NCI-H345 (cell line): ENCODE results near the gene VIPR2.

ENCODE experiments used
- DNase-seq: peaks from one replicate; lab custom pipeline; 2025; lab: John Stamatoyannopoulos, UW

VIPR2 gene

DNA sequence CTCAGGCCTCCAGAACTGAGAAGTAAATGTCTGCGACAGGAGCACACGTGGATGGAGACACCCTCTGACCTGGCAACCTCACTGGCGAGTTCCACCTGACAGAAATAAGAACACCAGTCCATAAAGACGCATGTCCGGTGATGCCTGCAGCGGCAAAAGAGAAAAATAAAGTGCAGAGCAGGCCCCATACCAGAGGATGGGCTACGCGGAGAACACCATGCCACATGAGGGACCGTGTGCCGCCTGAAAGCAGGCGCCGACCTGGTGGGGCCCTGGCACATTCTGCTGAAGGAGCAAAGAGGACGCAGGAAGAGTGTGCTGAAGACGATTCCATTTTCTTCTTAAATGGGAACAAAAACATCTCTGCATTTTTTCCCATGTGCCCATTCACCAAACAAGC, 105.0 kb downstream of the VIPR2 start:
- DNase-seq: no peak

DNA sequence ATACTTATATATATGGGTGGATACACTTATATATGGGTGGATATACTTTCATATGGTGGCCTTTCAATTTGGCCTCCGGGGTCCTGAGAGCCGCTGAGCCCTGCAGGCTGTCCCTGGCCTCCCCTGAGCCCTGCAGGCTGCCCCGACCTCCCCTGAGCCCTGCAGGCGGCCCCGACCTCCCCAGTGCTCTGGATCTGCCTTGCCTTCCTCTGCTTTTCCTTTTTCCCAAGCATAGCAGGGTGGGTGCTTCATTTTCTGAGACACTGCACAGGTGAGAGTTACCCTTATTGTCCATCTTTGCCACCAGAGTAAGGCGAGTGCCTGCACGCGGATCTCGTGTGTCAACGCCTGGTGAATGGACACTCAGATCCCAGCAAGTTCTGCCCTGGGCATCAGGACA, 106.6 kb downstream of the VIPR2 start:
- peak; percentile 11 for DNase-seq

DNA sequence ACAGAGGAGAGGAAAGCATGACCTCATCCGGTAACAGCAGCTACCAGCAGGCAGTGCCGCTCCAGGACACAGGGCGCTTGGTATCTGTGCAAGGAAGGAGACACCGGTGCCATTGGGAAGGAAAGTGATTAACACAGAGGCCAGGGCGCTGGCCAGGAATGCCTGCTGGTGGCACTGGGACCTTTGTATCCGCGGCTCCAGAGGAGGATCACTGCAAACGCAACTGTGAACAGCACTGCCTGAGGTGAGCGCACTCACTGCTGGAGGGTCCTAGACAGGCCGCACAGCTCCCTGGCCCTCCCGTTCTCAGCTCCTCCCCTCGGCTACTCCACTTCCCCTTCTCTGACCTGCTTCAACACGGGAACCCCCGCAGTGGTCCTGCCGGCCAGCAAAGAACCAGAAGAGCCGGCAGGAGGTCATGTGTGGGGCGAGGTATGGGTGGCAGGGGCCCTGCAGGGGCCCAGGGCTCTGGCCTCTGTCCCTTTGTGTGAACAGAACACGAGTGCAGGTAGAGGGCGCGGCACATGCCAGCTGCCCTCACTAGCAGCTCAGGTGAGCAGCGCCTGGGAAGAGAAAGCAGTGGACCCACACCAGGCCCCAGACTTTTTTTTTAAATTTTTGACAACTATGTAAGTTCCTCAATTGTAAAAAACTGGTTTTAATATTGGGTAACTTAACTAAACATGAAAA, 107.6 kb downstream of the VIPR2 start:
- no peak for DNase-seq

DNA sequence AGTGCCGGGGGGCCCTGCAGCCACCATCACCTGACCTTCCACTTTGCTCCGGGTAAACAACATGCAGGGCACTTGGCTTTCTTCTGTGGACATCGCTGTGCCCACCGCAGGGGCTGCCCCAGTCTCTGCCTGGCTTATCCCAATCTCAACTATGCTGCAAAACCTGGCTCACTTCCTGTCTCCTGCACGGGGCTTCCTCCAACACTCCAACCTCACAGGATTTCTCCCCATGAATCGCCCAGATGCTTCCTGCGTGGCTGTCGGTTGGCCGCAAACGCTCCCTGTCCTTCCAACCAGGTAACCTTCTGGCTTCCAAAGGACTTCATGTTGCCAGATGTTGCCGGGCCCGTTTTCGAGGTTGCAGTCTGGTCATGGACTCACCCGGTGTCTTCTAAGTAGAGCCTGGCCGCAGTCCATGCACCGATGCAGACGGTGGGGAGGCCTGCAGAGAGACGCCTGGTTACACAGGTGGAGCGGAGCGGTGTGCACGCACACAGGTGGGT, 109.0 kb downstream of the VIPR2 start:
- no peak for DNase-seq

DNA sequence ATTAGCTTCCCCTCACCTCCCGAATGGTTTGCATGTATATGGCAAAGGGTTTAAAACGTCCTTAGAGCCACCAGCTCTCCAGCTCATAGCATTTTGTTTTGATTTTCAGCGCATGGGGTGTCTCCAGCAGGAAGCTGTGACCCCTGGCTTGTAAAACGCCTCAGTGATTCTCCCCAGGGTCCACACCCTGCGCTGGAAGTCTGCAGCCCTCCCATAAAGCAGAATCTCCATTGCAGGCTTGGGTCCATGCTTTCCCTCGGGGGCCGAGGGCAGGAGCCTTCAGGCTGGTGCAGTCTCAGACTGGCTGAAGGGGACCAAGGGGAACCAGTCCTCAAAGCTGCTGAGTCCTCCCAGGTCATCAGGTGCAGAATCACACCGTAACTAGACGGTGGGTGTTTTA, 109.7 kb downstream of the VIPR2 start:
- no peak for DNase-seq

DNA sequence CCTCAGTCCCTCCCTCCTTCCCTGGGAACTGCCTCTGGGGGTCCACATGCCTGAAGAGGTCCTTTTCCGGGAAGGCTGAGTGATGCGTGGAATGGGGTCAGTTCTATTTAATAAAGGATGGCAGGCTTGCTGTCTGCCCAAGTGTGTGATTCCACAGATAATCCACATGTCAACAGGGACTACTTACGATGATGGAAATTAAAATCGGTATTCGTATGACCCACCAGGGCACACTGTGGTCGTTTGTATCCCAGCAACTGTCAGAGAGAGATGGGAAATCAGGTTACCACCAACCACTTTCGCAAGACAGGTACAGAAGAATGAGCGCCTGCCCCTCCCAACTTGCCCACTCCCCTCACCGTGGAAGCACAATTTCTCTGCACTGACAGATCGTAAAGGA, 110.3 kb downstream of the VIPR2 start:
- no peak for DNase-seq

DNA sequence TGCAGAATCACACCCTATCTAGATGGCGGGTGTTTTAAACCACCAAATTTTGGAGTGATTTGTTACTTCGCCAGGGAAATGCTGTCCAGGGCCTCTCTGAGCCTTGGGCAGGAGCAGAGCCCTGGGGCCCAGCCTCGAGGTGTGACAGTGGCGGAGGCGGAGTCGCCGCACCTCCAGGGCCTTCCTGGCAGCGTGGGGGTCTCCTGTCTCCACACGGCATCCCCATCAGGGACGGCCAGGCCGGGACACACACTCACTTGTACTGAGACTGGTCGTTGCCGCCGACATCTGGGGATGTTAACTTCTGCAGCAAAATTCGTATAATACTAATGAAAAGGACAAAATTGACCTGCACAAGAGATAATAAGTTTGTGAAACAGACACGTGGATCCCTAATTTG, 110.7 kb downstream of the VIPR2 start:
- no peak for DNase-seq

DNA sequence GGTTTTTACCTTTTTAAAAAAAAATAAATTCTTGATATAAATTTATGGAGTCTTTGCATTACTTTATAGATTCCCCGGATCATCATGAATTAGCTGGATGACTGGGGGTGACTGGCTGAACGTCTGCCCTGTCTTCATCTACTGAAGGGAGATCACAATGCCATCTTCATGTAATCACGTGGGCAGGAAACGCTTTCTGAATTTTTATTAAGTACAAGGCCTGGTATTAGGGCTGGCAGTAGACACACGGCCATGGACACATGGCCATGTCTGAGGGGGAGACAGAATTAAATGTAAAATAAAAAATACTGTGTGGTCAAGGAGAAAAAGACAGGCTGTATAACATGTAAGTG, 111.2 kb downstream of the VIPR2 start:
- no peak for DNase-seq

DNA sequence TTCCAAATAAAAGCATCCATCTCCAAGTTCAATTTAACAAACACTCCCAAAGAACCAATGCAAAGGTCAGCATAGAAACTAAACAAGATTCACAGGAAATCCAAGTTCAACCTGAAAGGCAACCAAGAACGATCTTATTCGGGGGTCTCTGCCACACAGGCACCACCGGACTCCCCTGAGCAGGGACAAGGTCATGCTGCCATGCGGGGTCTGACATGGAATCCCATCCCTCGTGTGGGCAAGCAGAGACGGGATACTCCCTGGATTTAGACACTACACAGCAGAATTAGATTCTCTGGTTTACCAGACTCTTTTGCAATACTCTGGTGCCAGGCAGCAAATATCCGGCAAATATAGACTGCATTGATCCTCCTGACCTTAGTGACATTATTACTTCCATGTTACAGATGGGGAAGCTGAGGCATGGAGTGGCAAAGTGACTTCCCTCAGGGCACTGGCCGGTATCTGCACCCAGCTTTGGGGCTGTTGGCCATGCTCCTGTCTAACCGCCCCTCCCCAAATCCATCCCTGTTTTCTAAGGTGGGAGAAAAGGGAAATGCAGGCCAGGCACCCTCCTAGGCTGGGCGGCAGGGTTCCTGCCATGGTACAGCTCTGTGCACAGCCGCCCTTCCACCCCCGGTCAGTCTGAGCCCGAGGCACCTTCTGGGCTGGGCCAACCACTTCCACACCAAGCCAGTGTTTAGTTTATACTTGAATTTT, 111.8 kb downstream of the VIPR2 start:
- no peak for DNase-seq

DNA sequence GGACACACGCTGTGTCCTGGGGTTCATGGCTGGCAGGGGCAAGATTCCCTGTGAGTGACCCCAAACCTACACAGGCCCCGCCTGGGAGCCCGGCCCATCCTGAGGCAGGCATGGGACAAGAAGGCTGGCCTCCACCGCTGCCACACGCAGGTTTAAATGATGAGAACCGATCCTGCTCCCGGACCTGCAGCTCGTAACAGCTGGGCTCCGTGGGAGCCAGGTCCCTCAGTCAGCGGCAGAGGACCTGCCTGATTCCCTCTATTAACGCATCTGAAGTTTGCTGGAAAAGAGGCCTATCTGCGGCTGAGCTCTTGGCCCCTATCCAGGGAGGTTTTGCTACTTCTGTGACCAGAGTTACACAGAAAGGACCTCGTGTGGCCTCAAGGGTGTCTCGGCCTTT, 112.3 kb downstream of the VIPR2 start:
- no peak for DNase-seq

DNA sequence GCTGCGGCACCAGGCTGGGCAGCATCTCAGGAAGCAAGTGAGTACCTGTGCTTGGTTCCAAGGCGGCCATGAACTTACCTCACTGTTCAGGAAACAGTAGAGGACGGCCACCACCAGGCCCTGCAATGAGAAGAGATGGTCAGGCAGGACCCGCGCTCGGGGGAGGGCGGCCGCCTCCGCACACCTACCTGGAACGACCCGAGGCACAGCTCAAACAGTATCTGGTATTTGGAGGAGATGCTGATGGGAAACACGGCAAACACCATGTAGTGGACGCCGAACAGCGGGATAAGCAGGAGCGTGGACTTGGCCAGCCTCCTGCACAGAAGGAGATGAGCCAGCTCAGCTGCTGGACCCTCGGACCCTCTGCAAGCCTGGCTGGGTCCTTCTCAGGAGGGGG, 112.9 kb downstream of the VIPR2 start:
- no peak for DNase-seq

DNA sequence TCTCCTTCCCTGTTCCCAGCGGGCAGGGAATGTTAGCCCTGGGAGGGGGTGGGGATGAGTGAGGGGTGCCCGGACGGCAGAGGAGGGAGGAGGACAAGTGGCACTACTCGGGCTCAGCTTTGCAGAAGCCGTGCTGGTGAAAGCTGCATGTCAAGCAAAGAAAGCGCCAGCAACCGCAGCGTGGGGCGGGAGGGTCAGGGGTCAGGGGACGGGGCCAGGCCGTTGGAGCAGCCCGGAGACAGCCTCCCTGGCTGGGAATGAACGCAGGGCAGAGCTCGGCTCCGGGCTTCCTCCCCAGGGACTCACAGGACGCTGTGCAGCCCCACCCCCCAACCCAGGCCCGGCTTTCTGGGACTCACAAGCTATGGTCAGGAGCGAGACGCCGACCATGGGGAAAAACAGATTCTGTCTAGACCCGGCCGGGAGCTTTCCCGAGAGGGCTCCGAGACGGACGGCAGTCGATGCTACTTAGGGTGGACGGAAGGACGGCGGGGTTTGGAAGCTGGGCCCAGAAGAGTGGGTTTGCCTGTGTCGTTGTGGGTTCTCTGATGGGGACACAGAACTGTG, 113.4 kb downstream of the VIPR2 start:
- DNase-seq: no peak

DNA sequence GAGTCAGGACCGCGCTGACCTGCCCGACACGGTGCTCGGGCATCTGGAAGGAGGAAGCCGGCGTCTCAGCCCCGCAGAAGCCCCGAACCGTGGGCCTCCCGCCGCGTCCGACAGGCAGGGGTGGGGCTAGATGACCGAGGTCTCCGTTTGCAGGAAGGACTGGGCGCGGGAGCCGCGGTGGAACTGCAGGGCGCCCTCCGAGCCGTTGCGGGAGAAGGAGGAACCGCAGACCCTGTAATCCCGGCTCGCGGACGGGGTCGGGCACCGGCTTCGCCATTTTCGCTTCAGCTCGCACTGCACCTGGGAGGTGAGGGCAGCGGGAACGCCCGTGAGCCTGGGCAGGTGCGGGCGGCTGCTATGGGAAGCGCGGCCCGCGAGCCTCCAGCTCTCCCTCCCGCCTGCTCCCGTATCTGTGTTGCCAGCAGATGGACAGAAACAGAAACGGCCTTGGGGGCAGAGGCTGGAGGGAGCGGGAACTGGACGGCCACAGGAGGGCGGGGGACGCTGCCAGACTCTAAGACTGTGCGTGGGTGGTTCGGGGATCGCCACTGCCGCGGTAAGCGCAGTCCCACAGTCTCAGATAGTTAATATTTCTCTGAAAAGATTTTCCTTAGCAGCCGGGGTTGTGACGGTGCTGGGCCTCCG, 114.1 kb downstream of the VIPR2 start:
- peak; percentile 63 for DNase-seq

DNA sequence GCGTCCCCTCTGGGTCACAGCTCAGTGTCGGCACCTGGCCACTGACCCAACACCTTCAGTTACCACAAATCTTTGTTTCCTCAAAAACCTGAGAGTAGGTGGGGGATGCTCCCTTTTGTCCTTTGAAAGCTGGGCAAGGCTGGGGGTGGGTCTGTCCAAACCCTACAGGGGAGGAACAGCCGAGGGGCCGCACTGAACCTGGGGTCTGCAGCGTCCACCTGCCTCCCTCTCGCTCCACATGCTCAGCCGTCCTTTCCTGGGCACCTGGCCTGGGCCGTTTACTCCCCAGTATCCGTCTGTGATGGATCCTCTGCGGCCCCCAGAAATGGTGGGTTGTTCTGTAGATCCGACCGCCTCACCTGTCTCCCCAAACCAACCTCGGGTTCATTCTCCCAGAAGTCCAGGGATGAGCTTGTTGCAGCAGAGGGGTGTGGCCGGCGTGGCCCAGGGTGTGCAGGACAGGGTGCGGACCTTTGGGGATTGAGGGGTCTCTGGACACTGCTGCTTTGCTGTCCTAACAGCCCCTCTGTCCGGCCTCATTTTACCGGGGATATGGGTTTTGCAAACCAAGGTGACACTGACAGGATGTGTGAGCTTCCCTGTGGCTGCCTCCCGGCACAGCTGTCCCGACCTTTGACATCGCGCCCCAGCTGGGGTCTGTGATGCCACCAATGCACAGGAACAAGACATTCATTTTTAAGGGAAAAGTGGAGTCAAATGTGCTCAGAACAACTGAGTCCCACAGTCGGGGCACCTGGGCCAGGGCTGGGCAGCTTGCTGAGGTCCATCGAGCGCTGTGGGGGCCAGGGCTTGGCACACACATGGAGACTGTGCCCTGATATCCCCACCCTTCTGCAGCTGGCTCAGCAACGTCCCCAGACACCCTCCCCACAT, 115.9 kb downstream of the VIPR2 start:
- no peak for DNase-seq

DNA sequence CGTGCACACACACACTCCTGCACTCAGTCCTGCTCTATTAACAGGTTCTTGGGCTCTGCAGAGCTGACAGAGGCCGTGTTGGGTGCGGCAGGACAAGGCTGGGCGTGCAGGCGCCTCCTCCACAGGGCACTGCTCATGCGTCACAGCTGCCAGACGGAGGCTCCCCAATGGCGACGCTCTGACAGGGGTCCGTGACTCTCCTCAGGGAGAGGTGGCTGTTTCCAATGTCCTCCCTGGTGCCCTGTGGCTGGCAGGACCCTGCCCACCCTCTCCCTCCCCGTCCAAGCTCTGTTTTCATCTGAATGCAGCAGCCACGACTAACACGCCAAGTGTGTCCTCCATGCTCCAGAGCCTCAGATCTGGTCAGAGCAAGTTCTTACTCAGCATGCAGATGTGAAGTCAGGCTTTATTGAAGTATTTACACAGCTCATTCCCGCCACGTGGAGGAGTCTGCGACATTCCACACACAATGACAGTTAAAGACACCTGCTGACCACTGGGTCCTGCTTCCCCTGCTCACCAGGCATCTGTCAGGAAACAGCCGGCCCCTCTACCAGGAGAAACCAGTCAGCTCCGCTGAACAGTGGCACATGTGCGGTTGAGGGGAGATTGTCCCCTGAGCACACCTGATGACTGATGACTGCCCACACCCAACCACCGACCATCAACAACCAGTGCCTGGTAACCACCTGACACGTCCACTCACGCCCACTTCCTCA, 116.7 kb downstream of the VIPR2 start:
- peak; percentile 51 for DNase-seq

DNA sequence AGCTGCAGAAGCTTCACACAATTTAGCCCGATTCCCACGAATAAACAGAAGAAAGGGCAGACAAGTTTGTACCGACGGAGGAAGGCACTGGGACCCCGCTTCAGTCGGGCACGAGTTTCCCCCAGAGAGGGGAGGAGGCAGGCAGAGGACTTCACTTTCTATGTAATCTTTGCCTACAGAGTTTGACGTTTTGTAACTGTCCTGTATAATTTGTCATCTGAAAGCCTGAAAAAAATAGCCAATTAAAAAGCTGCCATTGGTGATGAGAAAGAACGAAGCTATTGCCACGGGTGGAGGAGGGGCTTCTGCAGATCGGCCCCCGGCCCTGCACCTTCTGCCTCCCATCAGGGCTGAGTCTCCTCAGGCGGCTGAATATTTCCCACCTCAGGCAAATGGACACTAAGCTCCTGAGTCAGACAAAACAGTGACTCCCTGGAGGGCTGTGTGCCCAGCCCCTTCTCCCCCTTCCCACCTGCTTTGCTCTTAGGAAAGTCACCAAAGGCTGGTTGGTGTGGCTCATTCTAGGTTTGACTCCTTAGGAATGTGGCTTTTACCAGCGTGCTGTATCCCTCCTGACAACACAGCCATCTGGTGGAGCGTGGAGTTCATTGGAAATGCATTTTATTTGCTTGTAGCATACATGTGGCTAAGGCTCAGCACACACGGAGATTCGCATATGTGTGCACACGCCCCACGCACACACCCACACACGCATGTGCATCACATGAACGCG, 117.4 kb downstream of the VIPR2 start:
- DNase-seq: no peak

DNA sequence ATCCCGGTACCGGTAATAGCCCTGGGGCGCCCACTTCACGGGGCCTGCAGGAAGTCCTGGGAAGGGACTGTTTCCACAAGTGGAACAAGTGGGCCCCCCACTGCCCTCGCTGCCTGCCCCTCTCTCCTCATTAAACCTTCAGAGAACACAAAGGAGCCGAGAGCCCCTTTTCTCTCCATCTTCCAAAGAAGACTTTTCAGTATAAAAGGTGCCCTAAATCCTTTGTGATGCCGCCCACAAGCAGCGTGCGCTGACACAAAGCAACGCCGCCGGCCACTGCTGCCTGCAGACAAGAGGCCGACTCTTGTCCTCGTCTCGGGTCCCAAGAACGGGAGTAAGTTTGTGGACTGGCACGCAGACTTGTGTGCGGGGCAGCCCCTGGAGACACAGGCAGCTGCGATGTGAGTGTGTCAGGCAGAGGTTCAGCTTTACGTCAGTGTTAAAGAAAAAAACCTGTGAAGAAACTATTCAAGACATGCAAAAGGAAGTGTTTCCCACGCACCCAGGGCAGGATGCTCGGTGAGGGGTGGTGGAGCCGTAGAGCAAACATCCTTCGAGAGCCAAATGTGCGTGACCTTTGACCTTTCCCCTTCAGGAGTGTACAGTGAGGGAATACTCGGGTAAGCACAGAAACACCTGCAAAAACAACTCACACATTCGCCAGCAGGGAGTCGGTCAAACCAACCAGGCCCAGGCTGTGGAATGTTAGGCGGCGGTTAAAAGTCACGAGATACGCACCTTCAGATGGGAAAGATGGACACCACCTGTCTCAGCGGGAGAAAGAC, 118.2 kb downstream of the VIPR2 start:
- DNase-seq: no peak

DNA sequence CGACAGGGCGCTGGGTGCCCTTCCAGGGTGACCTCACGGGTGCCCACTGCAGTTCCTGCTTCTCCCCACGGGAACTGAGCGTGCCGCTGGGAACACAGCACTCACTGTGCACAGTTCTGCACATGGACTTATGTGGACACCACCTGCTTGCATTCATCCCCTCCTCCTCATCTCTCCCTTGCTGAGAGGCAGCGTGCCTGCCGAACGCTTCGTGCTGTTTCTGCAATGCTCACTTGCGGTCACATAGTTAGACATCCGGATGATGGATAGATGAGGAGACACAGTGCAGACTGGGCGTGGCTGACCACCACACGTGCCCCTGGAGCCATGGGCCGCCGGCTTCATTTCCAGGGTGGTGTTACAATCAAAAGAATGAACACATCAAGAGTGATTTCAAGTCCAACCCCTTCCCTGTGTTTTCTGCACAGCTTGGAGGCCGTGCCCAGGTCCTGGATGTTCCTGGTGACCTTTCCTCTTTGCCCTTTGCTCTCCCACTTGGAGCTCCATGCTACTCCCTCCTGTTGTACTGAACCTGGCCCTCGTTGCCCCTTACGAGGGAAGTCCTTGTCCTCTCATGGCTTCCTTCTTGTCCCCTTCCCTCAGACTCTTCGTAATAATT, 119.4 kb downstream of the VIPR2 start:
- DNase-seq: no peak

DNA sequence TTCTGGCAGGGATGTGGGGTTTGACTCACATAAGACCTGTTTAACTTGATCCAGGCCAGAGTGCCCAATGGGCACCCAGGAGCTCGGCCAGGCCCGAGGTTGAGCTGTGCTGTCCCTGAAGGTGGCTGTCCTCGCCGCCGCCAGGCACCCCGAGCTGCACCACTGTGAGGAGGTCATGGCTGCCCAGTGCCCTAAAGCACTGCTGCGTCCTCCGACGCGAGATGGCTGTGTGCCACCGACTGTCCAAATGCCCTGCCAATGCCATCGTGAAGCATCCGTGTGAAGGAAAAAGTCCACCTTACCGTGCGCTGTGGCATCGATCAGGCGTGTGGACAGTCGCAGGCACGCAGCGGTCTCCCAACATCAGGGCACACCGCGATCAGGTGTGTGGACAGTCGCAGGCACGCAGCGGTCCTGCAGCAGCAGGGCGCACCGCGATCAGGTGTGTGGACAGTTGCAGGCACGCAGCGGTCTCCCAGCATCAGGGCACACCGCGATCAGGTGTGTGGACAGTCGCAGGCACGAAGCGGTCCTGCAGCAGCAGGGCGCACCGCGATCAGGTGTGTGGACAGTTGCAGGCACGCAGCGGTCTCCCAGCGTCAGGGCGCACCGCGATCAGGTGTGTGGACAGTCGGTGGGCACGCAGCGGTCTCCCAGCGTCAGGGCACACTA, 120.3 kb downstream of the VIPR2 start:
- no peak for DNase-seq
